NCI-H2196 treated with DMSO at 0.1 percent for 48 hours (cell line): ENCODE measurements around the gene FRMD4B.

Experiments used
- DNase-seq: peaks from one replicate; lab custom pipeline; 2025; ENCODE audit not compliant: unreplicated experiment; lab: John Stamatoyannopoulos, UW

FRMD4B gene

GRCh38 chr3:69209413-69209812 is 176.5 kb downstream of the FRMD4B start:
- no peak for DNase-seq

- DNase-seq = no peak
These were observed 178.9 kb downstream of the FRMD4B start for GRCh38 chr3:69207031-69207430.

GRCh38 chr3:69205385-69205784 is 180.5 kb downstream of the FRMD4B start:
- DNase-seq = no peak

- DNase-seq = no peak
These were observed 181.5 kb downstream of the FRMD4B start for GRCh38 chr3:69204315-69204957.

GRCh38 chr3:69203631-69204314 is 182.1 kb downstream of the FRMD4B start:
- no peak for DNase-seq

- no peak for DNase-seq
These were observed 184.2 kb downstream of the FRMD4B start for GRCh38 chr3:69201658-69202057.

GRCh38 chr3:69200384-69201068 is 185.4 kb downstream of the FRMD4B start:
- no peak for DNase-seq

- DNase-seq = no peak
These were observed 185.9 kb downstream of the FRMD4B start for GRCh38 chr3:69199942-69200341.

GRCh38 chr3:69197922-69198530 is 187.9 kb downstream of the FRMD4B start:
- DNase-seq = no peak

GRCh38 chr3:69197455-69197854 is 188.4 kb downstream of the FRMD4B start:
- DNase-seq = no peak

- DNase-seq = no peak
These were observed 189.0 kb downstream of the FRMD4B start for GRCh38 chr3:69196876-69197275.

- no peak for DNase-seq
These were observed 191.3 kb downstream of the FRMD4B start for GRCh38 chr3:69194431-69195165.

GRCh38 chr3:69193749-69194148 is 192.1 kb downstream of the FRMD4B start:
- DNase-seq = no peak

GRCh38 chr3:69191516-69191915 is 194.4 kb downstream of the FRMD4B start:
- DNase-seq = no peak

- no peak for DNase-seq
These were observed 196.4 kb downstream of the FRMD4B start for GRCh38 chr3:69189487-69189886.

- DNase-seq = no peak
These were observed 199.3 kb downstream of the FRMD4B start for GRCh38 chr3:69186575-69187093.

GRCh38 chr3:69182588-69183316 is 203.1 kb downstream of the FRMD4B start:
- DNase-seq = no peak

- DNase-seq = no peak
These were observed 204.2 kb downstream of the FRMD4B start for GRCh38 chr3:69181592-69182211.

- no peak for DNase-seq
These were observed 204.9 kb downstream of the FRMD4B start for GRCh38 chr3:69180869-69181591.
